GM12872 (cell line): ENCODE data around the gene MTRFR.
A peak's percentile ranks its signal among the peaks of the same experiment; 100 is the strongest.

Source experiments
- CTCF ChIP-seq: IDR thresholded peaks from 3 replicates; pipeline ENCODE4 v1.5.1; 2011; ENCODE audit warnings: low read depth, mild to moderate bottlenecking, low read length, moderate library complexity; ENCODE audit not compliant: insufficient read depth

MTRFR gene

GRCh38 chr12:123254853-123255446 is 21.7 kb downstream of the MTRFR start:
- no peak for TF ChIP-seq CTCF

- TF ChIP-seq CTCF: no peak
Measured at GRCh38 chr12:123258593-123258992, 25.4 kb downstream of the MTRFR start.

GRCh38 chr12:123260081-123260480 is 26.8 kb downstream of the MTRFR start:
- TF ChIP-seq CTCF: no peak

- no peak for TF ChIP-seq CTCF
Measured at GRCh38 chr12:123261196-123261595, 28.0 kb downstream of the MTRFR start.

- no peak for TF ChIP-seq CTCF
Measured at GRCh38 chr12:123263196-123263817, 30.1 kb downstream of the MTRFR start.

- peak; percentile 44; the same call in 2 of the 3 replicates for TF ChIP-seq CTCF
Measured at GRCh38 chr12:123264642-123265041, 31.4 kb downstream of the MTRFR start.

GRCh38 chr12:123265851-123266678 is 32.8 kb downstream of the MTRFR start:
- TF ChIP-seq CTCF: no peak
